ENCODE measurements around the gene B3GNT8. TPM values are rescaled to one million over a fixed set of nuclear protein-coding genes. Genes with fewer than 3 reads are reported as not detected.

The B3GNT8 gene
- total and polyA plus RNA-seq, 2 of the 8 experiments (the other 6 are each of a cell fraction or from before 2014, with no cell fraction given): 0.67 to 0.86 TPM

DNA sequence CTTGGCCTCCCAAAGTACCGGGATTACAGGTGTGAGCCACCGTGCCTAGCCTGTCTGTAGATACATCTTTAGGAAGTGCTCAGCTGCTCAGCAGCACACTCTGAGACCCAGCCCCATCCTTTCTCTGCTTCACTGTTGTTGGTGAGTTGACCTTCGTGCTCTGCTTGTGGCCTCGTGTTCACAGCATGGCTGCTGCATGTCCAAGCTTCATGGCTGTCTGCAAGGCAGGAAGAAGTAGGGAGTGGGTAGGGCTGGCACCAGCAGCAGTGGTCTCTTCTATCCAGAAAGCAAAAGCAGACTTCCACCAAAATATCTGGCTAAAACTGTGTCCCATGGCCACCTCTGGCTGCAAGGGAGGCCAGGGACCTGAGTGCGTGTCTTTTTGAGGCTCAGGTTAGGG is 14.2 kb downstream of the B3GNT8 start:
- no peak overlapping the region for H2BK12ac ChIP-seq (ENCODE audit: low read depth, low read length)
- no peak overlapping the region for H2AK5ac ChIP-seq (ENCODE audit: low read depth, low read length)
- 95% methylated on average over 5 of the region's 5 CpGs; no CpG with 5 or more reads in 1 of the 2 experiments for WGBS, 2 experiments (ENCODE audit: extremely low coverage in 1 of 2, insufficient coverage in 1 of 2, insufficient read length in 1 of 2, insufficient replicate concordance in 2 of 2, low coverage in 1 of 2, low lambda C conversion rate in 2 of 2, missing lambda C conversion rate in 1 of 2)
- H4K8ac ChIP-seq (ENCODE audit: extremely low read depth, insufficient read depth, low read length): no peak overlapping the region
- H3K27me3 ChIP-seq (replicated peaks in 1 of 4; ENCODE audit: control insufficient read depth in 3 of 4, extremely low read depth in 1 of 4, insufficient read depth in 3 of 4, low read length in 3 of 4): no peaks in the 10 kb centered on the region; a peak in 1 of 7 replicates
- H3K23me2 ChIP-seq (ENCODE audit: low read depth, low read length): no peaks in the 10 kb centered on the region
- no peak overlapping the region for H2BK120ac ChIP-seq (replicated peaks; ENCODE audit: low read depth, low read length)
- H3K36me3 ChIP-seq (ENCODE audit: control insufficient read depth in 2 of 4, insufficient read depth in 4 of 4, low read length in 3 of 4): peaks cover 2 to 9% (median 4%) of the 10 kb centered on the region in 4 experiments; a peak in 4 of 8 replicates
- H2BK15ac ChIP-seq (ENCODE audit: low read length): no peak overlapping the region
- H3K9ac ChIP-seq (replicated peaks in 1 of 4; ENCODE audit: extremely low read depth in 1 of 4, low read depth in 3 of 4, low read length in 3 of 4): no peak overlapping the region
- CTCF ChIA-PET (ENCODE audit: partially characterized antibody): interaction anchor here (1.0 to 1.3 kb wide), 2 partner anchors 18 to 34 kb away, joined by 3 to 4 read pairs; no protein-coding TSS in a partner anchor
- no peak overlapping the region for H3K4ac ChIP-seq (replicated peaks; ENCODE audit: insufficient read length, low read depth, low read length)
- POLR2A ChIA-PET (ENCODE audit: partially characterized antibody): interaction anchor here (1.0 kb wide), 2 partner anchors 10 to 27 kb away, joined by 3 read pairs; partner anchors contain the start of gene DMAC2
- DNase-seq (ENCODE audit: low read depth in 1 of 2, low spot score in 2 of 2): no peak
- H3K79me1 ChIP-seq (ENCODE audit: low read depth, low read length): no peaks in the 10 kb centered on the region
- H3K23ac ChIP-seq (ENCODE audit: insufficient read length): no peak overlapping the region
- no peak overlapping the region for H3K27ac ChIP-seq (ENCODE audit: low read depth, low read length)
- H3K4me3 ChIP-seq (ENCODE audit: extremely low read depth in 1 of 4, insufficient read depth in 2 of 4, low read depth in 3 of 4, low read length in 4 of 4): no peak overlapping the region
- no peak overlapping the region for H2BK5ac ChIP-seq (ENCODE audit: low read depth, low read length)
- no peak overlapping the region for H2BK20ac ChIP-seq (ENCODE audit: low read length)
- H4K5ac ChIP-seq (ENCODE audit: insufficient read length, low read depth, low read length): no peak overlapping the region
- H3K18ac ChIP-seq (ENCODE audit: extremely low read depth, low read length): no peak overlapping the region
- no peak overlapping the region for H3K4me2 ChIP-seq (ENCODE audit: insufficient read depth in 1 of 2, low read depth in 2 of 2, low read length in 2 of 2)
- H2AFZ ChIP-seq (ENCODE audit: low read length): no peak overlapping the region
- no peaks in the 10 kb centered on the region for H3K79me2 ChIP-seq (ENCODE audit: control insufficient read depth in 1 of 2, insufficient read depth in 2 of 2, low read length in 2 of 2)
- no peak overlapping the region for H4K91ac ChIP-seq (replicated peaks; ENCODE audit: insufficient read length, low read length)
- no peak for FAIRE-seq
- H4K20me1 ChIP-seq (replicated peaks in 1 of 2; ENCODE audit: control insufficient read depth in 1 of 2, insufficient read depth in 2 of 2, low read length in 2 of 2): peaks cover 0 to 5% of the 10 kb centered on the region in 2 experiments
- no peaks in the 10 kb centered on the region for H3K4me1 ChIP-seq (replicated peaks in 1 of 4; ENCODE audit: control insufficient read depth in 3 of 4, insufficient read depth in 4 of 4, low read length in 3 of 4)
- H3K9me3 ChIP-seq (ENCODE audit: insufficient read depth in 2 of 2, low read depth in 1 of 2, low read length in 1 of 2): no peaks in the 10 kb centered on the region
- H3K56ac ChIP-seq (replicated peaks; ENCODE audit: insufficient read length, low read depth, low read length): no peak overlapping the region
- no peak overlapping the region for H3K14ac ChIP-seq (ENCODE audit: insufficient read length)
- TF ChIP-seq RFX5 (IDR thresholded peaks at IDR 0.05; ENCODE audit: borderline replicate concordance, low read depth, low read length) (no peak), BCL11A (IDR thresholded peaks at IDR 0.05; ENCODE audit: low read depth in 2 of 2, low read length in 2 of 2) (no peak), SIX5 (IDR thresholded peaks at IDR 0.05; ENCODE audit: low read depth, low read length) (no peak), TAF7 (optimal IDR thresholded peaks at IDR 0.05; ENCODE audit: borderline replicate concordance, low read depth, low read length) (no peak), ASH2L (IDR thresholded peaks at IDR 0.05; ENCODE audit: low read length) (no peak), GTF2F1 (IDR thresholded peaks at IDR 0.05; ENCODE audit: borderline replicate concordance, low read depth, low read length) (no peak), POLR2AphosphoS5 (IDR thresholded peaks at IDR 0.05; ENCODE audit: low read depth, low read length) (no peak), RBBP5 (IDR thresholded peaks at IDR 0.05; ENCODE audit: borderline replicate concordance, low read depth, low read length) (no peak), POU5F1 (IDR thresholded peaks at IDR 0.05; ENCODE audit: low read depth, low read length) (no peak), CHD1 (IDR thresholded peaks at IDR 0.05; ENCODE audit: low read depth, low read length) (no peak), JUN (IDR thresholded peaks at IDR 0.05; ENCODE audit: low read depth, low read length) (no peak), FOSL1 (IDR thresholded peaks at IDR 0.05; ENCODE audit: insufficient read depth, low read depth, low read length) (no peak)
- TF ChIP-seq, protein P1, sequence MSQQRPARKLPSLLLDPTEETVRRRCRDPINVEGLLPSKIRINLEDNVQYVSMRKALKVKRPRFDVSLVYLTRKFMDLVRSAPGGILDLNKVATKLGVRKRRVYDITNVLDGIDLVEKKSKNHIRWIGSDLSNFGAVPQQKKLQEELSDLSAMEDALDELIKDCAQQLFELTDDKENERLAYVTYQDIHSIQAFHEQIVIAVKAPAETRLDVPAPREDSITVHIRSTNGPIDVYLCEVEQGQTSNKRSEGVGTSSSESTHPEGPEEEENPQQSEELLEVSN (IDR thresholded peaks at IDR 0.05): no peak
- TF ChIP-seq, protein P2, sequence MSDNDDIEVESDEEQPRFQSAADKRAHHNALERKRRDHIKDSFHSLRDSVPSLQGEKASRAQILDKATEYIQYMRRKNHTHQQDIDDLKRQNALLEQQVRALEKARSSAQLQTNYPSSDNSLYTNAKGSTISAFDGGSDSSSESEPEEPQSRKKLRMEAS (IDR thresholded peaks at IDR 0.05): no peak

All from H1 (cell line).